DND-41 (cell line): ENCODE measurements around the gene IQCK.

Experiments used
- EZH2 ChIP-seq: IDR thresholded peaks from 3 replicates; pipeline ENCODE4 v1.6.1; 2012; ENCODE audit warnings: borderline replicate concordance, low read depth, mild to moderate bottlenecking, moderate library complexity, low read length, inconsistent platforms; ENCODE audit not compliant: severe bottlenecking
- TF ChIP-seq, protein P1 (sequence below): IDR thresholded peaks from 2 replicates; pipeline ENCODE4 v1.5.1; 2012; ENCODE audit warnings: borderline replicate concordance, low read length, moderate library complexity, mild to moderate bottlenecking; ENCODE audit not compliant: poor library complexity, severe bottlenecking; ENCODE audit errors: extremely low read depth

DNA sequence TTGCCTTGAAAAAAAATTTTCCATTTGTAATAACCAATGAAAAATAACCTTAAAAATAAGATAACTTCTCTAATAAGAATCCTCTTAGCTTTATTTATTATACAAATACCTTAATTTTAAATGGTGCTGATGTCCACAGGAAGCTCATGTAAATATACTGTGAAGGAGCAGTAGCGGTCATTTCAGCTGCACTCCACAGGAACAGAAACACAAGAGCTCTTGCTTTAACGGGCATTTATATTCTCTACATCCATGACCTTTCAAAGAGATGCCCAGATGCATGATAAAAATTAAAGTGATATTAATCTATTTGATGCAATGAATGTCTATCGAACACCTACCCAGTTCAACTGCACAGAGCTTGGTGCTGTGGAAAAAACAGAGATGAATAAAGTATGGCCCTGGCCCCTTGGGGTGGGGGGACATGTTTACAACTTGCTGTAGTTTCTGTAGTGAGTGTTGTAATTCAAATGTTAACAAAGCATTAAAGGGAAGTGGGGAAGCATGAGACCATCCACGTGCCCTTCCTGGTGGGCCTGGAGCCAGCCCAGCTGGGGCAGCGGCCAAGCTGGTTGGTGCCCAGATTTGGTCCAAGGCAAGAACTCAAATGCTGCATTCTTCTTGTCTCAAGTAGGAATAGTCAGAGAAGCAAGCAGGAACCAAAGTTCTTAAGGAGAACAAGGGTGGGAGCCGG is 47.9 kb downstream of the IQCK start:
- TF ChIP-seq, protein P1, sequence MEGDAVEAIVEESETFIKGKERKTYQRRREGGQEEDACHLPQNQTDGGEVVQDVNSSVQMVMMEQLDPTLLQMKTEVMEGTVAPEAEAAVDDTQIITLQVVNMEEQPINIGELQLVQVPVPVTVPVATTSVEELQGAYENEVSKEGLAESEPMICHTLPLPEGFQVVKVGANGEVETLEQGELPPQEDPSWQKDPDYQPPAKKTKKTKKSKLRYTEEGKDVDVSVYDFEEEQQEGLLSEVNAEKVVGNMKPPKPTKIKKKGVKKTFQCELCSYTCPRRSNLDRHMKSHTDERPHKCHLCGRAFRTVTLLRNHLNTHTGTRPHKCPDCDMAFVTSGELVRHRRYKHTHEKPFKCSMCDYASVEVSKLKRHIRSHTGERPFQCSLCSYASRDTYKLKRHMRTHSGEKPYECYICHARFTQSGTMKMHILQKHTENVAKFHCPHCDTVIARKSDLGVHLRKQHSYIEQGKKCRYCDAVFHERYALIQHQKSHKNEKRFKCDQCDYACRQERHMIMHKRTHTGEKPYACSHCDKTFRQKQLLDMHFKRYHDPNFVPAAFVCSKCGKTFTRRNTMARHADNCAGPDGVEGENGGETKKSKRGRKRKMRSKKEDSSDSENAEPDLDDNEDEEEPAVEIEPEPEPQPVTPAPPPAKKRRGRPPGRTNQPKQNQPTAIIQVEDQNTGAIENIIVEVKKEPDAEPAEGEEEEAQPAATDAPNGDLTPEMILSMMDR: no peak
- TF ChIP-seq EZH2: no peak
